ENCODE results near the gene LUZP1. TPM values are rescaled to one million over a fixed set of nuclear protein-coding genes. Genes with fewer than 3 reads are reported as not detected.
A peak's percentile ranks its signal among the peaks of the same experiment; 100 is the strongest.

The LUZP1 gene
- total RNA-seq, 2 experiments from 2014 or later, result 16.9 to 17.5 TPM

GRCh38 chr1:23101887-23102286, 66.8 kb downstream of the LUZP1 start:
- peak overlapping the region; percentile 48 for H3K27ac Mint-ChIP-seq
- H3K36me3 Mint-ChIP-seq (ENCODE audit: low read depth), result peaks cover 10% of the 10 kb centered on the region
- H3K4me3 Mint-ChIP-seq, result no peak overlapping the region
- peaks cover 44% of the 10 kb centered on the region for H3K4me1 Mint-ChIP-seq
- no peak for DNase-seq
- POLR2A ChIA-PET, result no interaction called here
- no peaks in the 10 kb centered on the region for H3K9me3 Mint-ChIP-seq
- H3K27me3 Mint-ChIP-seq, result no peaks in the 10 kb centered on the region
- CTCF ChIA-PET, result interaction anchor here (0.7 to 9.1 kb wide), 6 partner anchors 10 to 82 kb away, joined by 3 to 137 read pairs (median 7); no protein-coding TSS in a partner anchor

GRCh38 chr1:23101101-23101827, 67.4 kb downstream of the LUZP1 start:
- ChIA-PET POLR2A (no interaction called here), CTCF (interaction anchor here (0.7 to 9.1 kb wide), 6 partner anchors 9 to 83 kb away, joined by 3 to 137 read pairs (median 4); no protein-coding TSS in a partner anchor)
- Mint-ChIP-seq H3K4me3 (no peak overlapping the region), H3K27me3 (no peaks in the 10 kb centered on the region), H3K36me3 (ENCODE audit: low read depth) (peaks cover 7% of the 10 kb centered on the region), H3K4me1 (peaks cover 44% of the 10 kb centered on the region), H3K9me3 (no peaks in the 10 kb centered on the region), H3K27ac (no peak overlapping the region)
- no peak for DNase-seq

GRCh38 chr1:23100074-23100748, 68.4 kb downstream of the LUZP1 start:
- H3K9me3 Mint-ChIP-seq, result no peaks in the 10 kb centered on the region
- CTCF ChIA-PET, result interaction anchor here (0.6 to 9.1 kb wide), 11 partner anchors 10 to 234 kb away, joined by 3 to 137 read pairs (median 5); no protein-coding TSS in a partner anchor
- peaks cover 44% of the 10 kb centered on the region for H3K4me1 Mint-ChIP-seq
- H3K36me3 Mint-ChIP-seq (ENCODE audit: low read depth), result peaks cover 7% of the 10 kb centered on the region
- peak; percentile 51 for DNase-seq
- POLR2A ChIA-PET, result no interaction called here
- no peak overlapping the region for H3K4me3 Mint-ChIP-seq
- peak overlapping the region; percentile 19 for H3K27ac Mint-ChIP-seq
- H3K27me3 Mint-ChIP-seq, result no peaks in the 10 kb centered on the region

GRCh38 chr1:23099171-23099536, 69.5 kb downstream of the LUZP1 start:
- Mint-ChIP-seq H3K36me3 (ENCODE audit: low read depth) (peaks cover 5% of the 10 kb centered on the region), H3K9me3 (no peaks in the 10 kb centered on the region), H3K27me3 (no peaks in the 10 kb centered on the region), H3K4me3 (no peak overlapping the region), H3K4me1 (peaks cover 42% of the 10 kb centered on the region), H3K27ac (no peak overlapping the region)
- CTCF ChIA-PET, result interaction anchor here (0.6 to 9.1 kb wide), 16 partner anchors 9 to 195 kb away, joined by 3 to 137 read pairs (median 4); no protein-coding TSS in a partner anchor
- no peak for DNase-seq
- POLR2A ChIA-PET, result interaction anchor here (1.3 kb wide), 1 partner anchor 85 kb away, joined by 6 read pairs; no protein-coding TSS in a partner anchor

GRCh38 chr1:23098463-23099170, 70.0 kb downstream of the LUZP1 start:
- no peaks in the 10 kb centered on the region for H3K27me3 Mint-ChIP-seq
- POLR2A ChIA-PET, result interaction anchor here (1.3 kb wide), 1 partner anchor 86 kb away, joined by 6 read pairs; no protein-coding TSS in a partner anchor
- peak; percentile 71 for DNase-seq
- peaks cover 42% of the 10 kb centered on the region for H3K4me1 Mint-ChIP-seq
- no peaks in the 10 kb centered on the region for H3K9me3 Mint-ChIP-seq
- CTCF ChIA-PET, result interaction anchor here (0.6 to 9.1 kb wide), 16 partner anchors 9 to 196 kb away, joined by 3 to 137 read pairs (median 4); no protein-coding TSS in a partner anchor
- H3K36me3 Mint-ChIP-seq (ENCODE audit: low read depth), result peaks cover 9% of the 10 kb centered on the region
- no peak overlapping the region for H3K27ac Mint-ChIP-seq
- no peak overlapping the region for H3K4me3 Mint-ChIP-seq

- Mint-ChIP-seq H3K27me3 (no peaks in the 10 kb centered on the region), H3K36me3 (ENCODE audit: low read depth) (peaks cover 11% of the 10 kb centered on the region), H3K27ac (no peak overlapping the region), H3K9me3 (no peaks in the 10 kb centered on the region), H3K4me1 (peaks cover 31% of the 10 kb centered on the region), H3K4me3 (no peak overlapping the region)
- POLR2A ChIA-PET, result no interaction called here
- no peak for DNase-seq
- CTCF ChIA-PET, result interaction anchor here (1.4 to 9.1 kb wide), 2 partner anchors 87 to 97 kb away, joined by 3 to 137 read pairs; no protein-coding TSS in a partner anchor
These were observed 71.3 kb downstream of the LUZP1 start for GRCh38 chr1:23097316-23097715.

- no peak for DNase-seq
- POLR2A ChIA-PET, result interaction anchor here (0.7 kb wide), 1 partner anchor 12 kb away, joined by 4 read pairs; no protein-coding TSS in a partner anchor
- H3K4me3 Mint-ChIP-seq, result no peak overlapping the region
- no peak overlapping the region for H3K27ac Mint-ChIP-seq
- H3K9me3 Mint-ChIP-seq, result no peaks in the 10 kb centered on the region
- no peaks in the 10 kb centered on the region for H3K4me1 Mint-ChIP-seq
- H3K27me3 Mint-ChIP-seq, result no peaks in the 10 kb centered on the region
- CTCF ChIA-PET, result interaction anchor here (0.9 to 9.1 kb wide), 4 partner anchors 31 to 124 kb away, joined by 3 to 137 read pairs (median 6); no protein-coding TSS in a partner anchor
- peaks cover 17% of the 10 kb centered on the region for H3K36me3 Mint-ChIP-seq (ENCODE audit: low read depth)
These were observed 76.2 kb downstream of the LUZP1 start for GRCh38 chr1:23092447-23092846.

- Mint-ChIP-seq H3K36me3 (ENCODE audit: low read depth) (peaks cover 18% of the 10 kb centered on the region), H3K4me1 (no peaks in the 10 kb centered on the region), H3K4me3 (no peak overlapping the region), H3K27ac (no peak overlapping the region), H3K9me3 (no peaks in the 10 kb centered on the region), H3K27me3 (no peaks in the 10 kb centered on the region)
- POLR2A ChIA-PET, result no interaction called here
- CTCF ChIA-PET, result interaction anchor here (0.9 to 2.8 kb wide), 2 partner anchors 30 to 93 kb away, joined by 4 to 9 read pairs; no protein-coding TSS in a partner anchor
- DNase-seq, result no peak
These were observed 77.1 kb downstream of the LUZP1 start for GRCh38 chr1:23091545-23091944.

- POLR2A ChIA-PET, result no interaction called here
These were observed 78.6 kb downstream of the LUZP1 start for GRCh38 chr1:23090056-23090455.

GRCh38 chr1:23088027-23088426, 80.6 kb downstream of the LUZP1 start:
- ChIA-PET CTCF (interaction anchor here (0.7 to 1.6 kb wide), 3 partner anchors 9 to 97 kb away, joined by 3 to 4 read pairs (median 3); no protein-coding TSS in a partner anchor), POLR2A (no interaction called here)
- H3K9me3 Mint-ChIP-seq, result no peaks in the 10 kb centered on the region
- H3K4me1 Mint-ChIP-seq, result no peaks in the 10 kb centered on the region
- H3K36me3 Mint-ChIP-seq (ENCODE audit: low read depth), result peaks cover 23% of the 10 kb centered on the region
- H3K27me3 Mint-ChIP-seq, result no peaks in the 10 kb centered on the region
- H3K27ac Mint-ChIP-seq, result no peak overlapping the region
- DNase-seq, result no peak
- no peak overlapping the region for H3K4me3 Mint-ChIP-seq

More at GRCh38 chr1:23090056-23090455, 78.6 kb downstream of the LUZP1 start:
- Mint-ChIP-seq H3K36me3 (ENCODE audit: low read depth) (peaks cover 23% of the 10 kb centered on the region), H3K4me1 (no peaks in the 10 kb centered on the region), H3K4me3 (no peak overlapping the region), H3K27ac (no peak overlapping the region), H3K27me3 (no peaks in the 10 kb centered on the region), H3K9me3 (no peaks in the 10 kb centered on the region)
- CTCF ChIA-PET, result interaction anchor here (0.7 to 2.8 kb wide), 3 partner anchors 9 to 94 kb away, joined by 3 to 9 read pairs (median 7); no protein-coding TSS in a partner anchor
- no peak for DNase-seq

GRCh38 chr1:23085696-23086095, 83.0 kb downstream of the LUZP1 start:
- Mint-ChIP-seq H3K27me3 (no peaks in the 10 kb centered on the region), H3K4me1 (no peaks in the 10 kb centered on the region), H3K9me3 (no peaks in the 10 kb centered on the region), H3K4me3 (no peak overlapping the region), H3K36me3 (ENCODE audit: low read depth) (peaks cover 30% of the 10 kb centered on the region), H3K27ac (no peak overlapping the region)
- ChIA-PET POLR2A (no interaction called here), CTCF (interaction anchor here (1.1 kb wide), 1 partner anchor 98 kb away, joined by 3 read pairs; no protein-coding TSS in a partner anchor)
- DNase-seq, result no peak

- POLR2A ChIA-PET, result no interaction called here
- H3K27me3 Mint-ChIP-seq, result no peaks in the 10 kb centered on the region
- no peaks in the 10 kb centered on the region for H3K4me1 Mint-ChIP-seq
- H3K9me3 Mint-ChIP-seq, result no peaks in the 10 kb centered on the region
- CTCF ChIA-PET, result interaction anchor here (1.1 kb wide), 1 partner anchor 99 kb away, joined by 3 read pairs; no protein-coding TSS in a partner anchor
- DNase-seq, result no peak
- no peak overlapping the region for H3K27ac Mint-ChIP-seq
- H3K4me3 Mint-ChIP-seq, result no peak overlapping the region
- peaks cover 37% of the 10 kb centered on the region for H3K36me3 Mint-ChIP-seq (ENCODE audit: low read depth)
These were observed 83.8 kb downstream of the LUZP1 start for GRCh38 chr1:23084880-23085279.
